IPS-18c (cell line): ENCODE results near the gene NEURL3.
"Not testable (repeated sequence)": the region's sequence is repeated elsewhere in the genome, so short reads cannot be mapped to it uniquely, and the experiment has no call there.

Experiments
- H3K4me3 ChIP-seq: 2 replicates; pipeline ENCODE4 v1.7.0; 2013; ENCODE audit warnings: low read depth, mild to moderate bottlenecking, low read length, moderate library complexity; ENCODE audit not compliant: insufficient read depth
- H3K9me3 ChIP-seq: one replicate; pipeline ENCODE4 v1.6.1; 2013; ENCODE audit warnings: mild to moderate bottlenecking, low read length, moderate library complexity; ENCODE audit not compliant: control insufficient read depth, insufficient read depth

NEURL3 gene

GRCh38 chr2:96501886-96502810, 3.0 kb downstream of the NEURL3 start:
- Histone ChIP-seq H3K9me3 (peaks cover 2% of the 10 kb centered on the region), H3K4me3 (no peak overlapping the region)

- Histone ChIP-seq H3K9me3 (peaks cover 2% of the 10 kb centered on the region), H3K4me3 (no peak overlapping the region)
These were observed 3.7 kb downstream of the NEURL3 start for GRCh38 chr2:96501471-96501874.

GRCh38 chr2:96500385-96501066, 4.6 kb downstream of the NEURL3 start:
- H3K4me3 ChIP-seq, result no peak overlapping the region
- peaks cover 2% of the 10 kb centered on the region for H3K9me3 ChIP-seq

- Histone ChIP-seq H3K4me3 (no peak overlapping the region), H3K9me3 (peaks cover 2% of the 10 kb centered on the region)
These were observed 5.8 kb downstream of the NEURL3 start for GRCh38 chr2:96499061-96499960.

- not testable (repeated sequence) for H3K9me3 ChIP-seq, H3K4me3 ChIP-seq
These were observed 6.5 kb downstream of the NEURL3 start for GRCh38 chr2:96498611-96499010.

- H3K4me3 ChIP-seq, result no peak overlapping the region
These were observed 7.1 kb downstream of the NEURL3 start for GRCh38 chr2:96498021-96498431.

GRCh38 chr2:96495982-96496629, 9.1 kb downstream of the NEURL3 start:
- Histone ChIP-seq H3K4me3 (no peak overlapping the region), H3K9me3 (no peaks in the 10 kb centered on the region)

More at GRCh38 chr2:96498021-96498431, 7.1 kb downstream of the NEURL3 start:
- H3K9me3 ChIP-seq, result peaks cover 2% of the 10 kb centered on the region

GRCh38 chr2:96494188-96494587, 11.0 kb downstream of the NEURL3 start:
- Histone ChIP-seq H3K9me3 (no peaks in the 10 kb centered on the region), H3K4me3 (no peak overlapping the region)

GRCh38 chr2:96493072-96493471, 12.1 kb downstream of the NEURL3 start:
- no peaks in the 10 kb centered on the region for H3K9me3 ChIP-seq
- H3K4me3 ChIP-seq, result no peak overlapping the region

- H3K9me3 ChIP-seq, result no peaks in the 10 kb centered on the region
- no peak overlapping the region for H3K4me3 ChIP-seq
These were observed 13.2 kb downstream of the NEURL3 start for GRCh38 chr2:96491860-96492497.

GRCh38 chr2:96489663-96490062, 15.5 kb downstream of the NEURL3 start:
- Histone ChIP-seq H3K4me3 (no peak overlapping the region), H3K9me3 (no peaks in the 10 kb centered on the region)

GRCh38 chr2:96489261-96489660, 15.9 kb downstream of the NEURL3 start:
- H3K9me3 ChIP-seq, result no peaks in the 10 kb centered on the region
- no peak overlapping the region for H3K4me3 ChIP-seq

GRCh38 chr2:96486696-96487095, 18.5 kb downstream of the NEURL3 start:
- Histone ChIP-seq H3K9me3 (no peaks in the 10 kb centered on the region), H3K4me3 (no peak overlapping the region)

GRCh38 chr2:96485751-96486651, 19.2 kb downstream of the NEURL3 start:
- Histone ChIP-seq H3K9me3 (no peaks in the 10 kb centered on the region), H3K4me3 (no peak overlapping the region)

GRCh38 chr2:96485350-96485749, 19.8 kb downstream of the NEURL3 start:
- H3K4me3 ChIP-seq, result no peak overlapping the region

GRCh38 chr2:96484091-96484490, 21.1 kb downstream of the NEURL3 start:
- Histone ChIP-seq H3K4me3 (no peak overlapping the region), H3K9me3 (no peaks in the 10 kb centered on the region)

More at GRCh38 chr2:96485350-96485749, 19.8 kb downstream of the NEURL3 start:
- no peaks in the 10 kb centered on the region for H3K9me3 ChIP-seq
